GM12878 (cell line): Measurements from ENCODE around the gene TMEM232.

Experiments
- CTCF ChIP-seq, 3 experiments: IDR thresholded peaks in 2 of 3; conservative IDR thresholded peaks in 1 of 3; 2 replicates each; pipeline ENCODE4 v1.5.1; 2011; ENCODE audit warnings: low read depth in 3 of 3, low read length in 3 of 3, mild to moderate bottlenecking in 3 of 3, control low read depth in 2 of 3, moderate library complexity in 2 of 3, inconsistent platforms in 1 of 3, mixed read lengths in 1 of 3; ENCODE audit not compliant: control insufficient read depth in 2 of 3, insufficient read depth in 1 of 3; ENCODE audit errors: extremely low read depth in 1 of 3
- EGR1 ChIP-seq, 2 experiments: IDR thresholded peaks; 1 replicate in 1 of 2; 2 replicates in 1 of 2; pipeline ENCODE4 v1.6.1; 2011 to 2012; ENCODE audit warnings: low read depth in 2 of 2, low read length in 2 of 2, borderline replicate concordance in 1 of 2, mild to moderate bottlenecking in 1 of 2, moderate library complexity in 1 of 2
- FOS ChIP-seq: IDR thresholded peaks from 3 replicates; pipeline ENCODE4 v1.6.1; 2011; ENCODE audit warnings: borderline replicate concordance; ENCODE audit not compliant: insufficient read length; ENCODE audit errors: extremely low read depth
- GATAD2B ChIP-seq: fragments of 450-650 bp; conservative IDR thresholded peaks from 2 replicates; pipeline ENCODE4 v1.6.1; 2017; ENCODE audit warnings: low read depth, mild to moderate bottlenecking, moderate library complexity
- NFYB ChIP-seq: IDR thresholded peaks from 2 replicates; pipeline ENCODE4 v1.6.1; 2011; ENCODE audit warnings: low read depth, mild to moderate bottlenecking, low read length, improper control_type of control experiment, moderate library complexity; ENCODE audit not compliant: insufficient read depth
- RELA ChIP-seq: fragments of 450-650 bp; IDR thresholded peaks from 2 replicates; pipeline ENCODE4 v1.8.0; 2014; ENCODE audit warnings: borderline replicate concordance; ENCODE audit not compliant: partially characterized antibody
- SIN3A ChIP-seq: IDR thresholded peaks from 2 replicates; pipeline ENCODE4 v1.6.1; 2012; ENCODE audit warnings: low read depth, low read length, improper control_type of control experiment
- TF ChIP-seq, protein P1 (sequence below): fragments of 450-650 bp; IDR thresholded peaks from 2 replicates; pipeline ENCODE4 v1.6.1; 2017; ENCODE audit warnings: mild to moderate bottlenecking, moderate library complexity
- TF ChIP-seq, protein P2 (sequence below): fragments of 450-650 bp; IDR thresholded peaks from 2 replicates; pipeline ENCODE4 v1.6.1; 2017; ENCODE audit warnings: mild to moderate bottlenecking, moderate library complexity

GRCh38 chr5:110760158-110760557 is 33.7 kb upstream of the TMEM232 start:
- TF ChIP-seq, protein P1, sequence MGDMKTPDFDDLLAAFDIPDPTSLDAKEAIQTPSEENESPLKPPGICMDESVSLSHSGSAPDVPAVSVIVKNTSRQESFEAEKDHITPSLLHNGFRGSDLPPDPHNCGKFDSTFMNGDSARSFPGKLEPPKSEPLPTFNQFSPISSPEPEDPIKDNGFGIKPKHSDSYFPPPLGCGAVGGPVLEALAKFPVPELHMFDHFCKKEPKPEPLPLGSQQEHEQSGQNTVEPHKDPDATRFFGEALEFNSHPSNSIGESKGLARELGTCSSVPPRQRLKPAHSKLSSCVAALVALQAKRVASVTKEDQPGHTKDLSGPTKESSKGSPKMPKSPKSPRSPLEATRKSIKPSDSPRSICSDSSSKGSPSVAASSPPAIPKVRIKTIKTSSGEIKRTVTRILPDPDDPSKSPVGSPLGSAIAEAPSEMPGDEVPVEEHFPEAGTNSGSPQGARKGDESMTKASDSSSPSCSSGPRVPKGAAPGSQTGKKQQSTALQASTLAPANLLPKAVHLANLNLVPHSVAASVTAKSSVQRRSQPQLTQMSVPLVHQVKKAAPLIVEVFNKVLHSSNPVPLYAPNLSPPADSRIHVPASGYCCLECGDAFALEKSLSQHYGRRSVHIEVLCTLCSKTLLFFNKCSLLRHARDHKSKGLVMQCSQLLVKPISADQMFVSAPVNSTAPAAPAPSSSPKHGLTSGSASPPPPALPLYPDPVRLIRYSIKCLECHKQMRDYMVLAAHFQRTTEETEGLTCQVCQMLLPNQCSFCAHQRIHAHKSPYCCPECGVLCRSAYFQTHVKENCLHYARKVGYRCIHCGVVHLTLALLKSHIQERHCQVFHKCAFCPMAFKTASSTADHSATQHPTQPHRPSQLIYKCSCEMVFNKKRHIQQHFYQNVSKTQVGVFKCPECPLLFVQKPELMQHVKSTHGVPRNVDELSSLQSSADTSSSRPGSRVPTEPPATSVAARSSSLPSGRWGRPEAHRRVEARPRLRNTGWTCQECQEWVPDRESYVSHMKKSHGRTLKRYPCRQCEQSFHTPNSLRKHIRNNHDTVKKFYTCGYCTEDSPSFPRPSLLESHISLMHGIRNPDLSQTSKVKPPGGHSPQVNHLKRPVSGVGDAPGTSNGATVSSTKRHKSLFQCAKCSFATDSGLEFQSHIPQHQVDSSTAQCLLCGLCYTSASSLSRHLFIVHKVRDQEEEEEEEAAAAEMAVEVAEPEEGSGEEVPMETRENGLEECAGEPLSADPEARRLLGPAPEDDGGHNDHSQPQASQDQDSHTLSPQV: no peak
- TF ChIP-seq CTCF (IDR thresholded peaks at IDR 0.05 in 2 of 3, conservative IDR thresholded peaks at IDR 0.05 in 1 of 3; ENCODE audit: control insufficient read depth in 2 of 3, extremely low read depth in 1 of 3, insufficient read depth in 1 of 3, low read depth in 3 of 3, low read length in 3 of 3) (no peak), FOS (no peak), NFYB (no peak), SIN3A (no peak), GATAD2B (no peak), EGR1 (IDR thresholded peaks at IDR 0.05; ENCODE audit: borderline replicate concordance in 1 of 2, low read depth in 2 of 2, low read length in 2 of 2) (no peak), RELA (no peak)
- TF ChIP-seq, protein P2, sequence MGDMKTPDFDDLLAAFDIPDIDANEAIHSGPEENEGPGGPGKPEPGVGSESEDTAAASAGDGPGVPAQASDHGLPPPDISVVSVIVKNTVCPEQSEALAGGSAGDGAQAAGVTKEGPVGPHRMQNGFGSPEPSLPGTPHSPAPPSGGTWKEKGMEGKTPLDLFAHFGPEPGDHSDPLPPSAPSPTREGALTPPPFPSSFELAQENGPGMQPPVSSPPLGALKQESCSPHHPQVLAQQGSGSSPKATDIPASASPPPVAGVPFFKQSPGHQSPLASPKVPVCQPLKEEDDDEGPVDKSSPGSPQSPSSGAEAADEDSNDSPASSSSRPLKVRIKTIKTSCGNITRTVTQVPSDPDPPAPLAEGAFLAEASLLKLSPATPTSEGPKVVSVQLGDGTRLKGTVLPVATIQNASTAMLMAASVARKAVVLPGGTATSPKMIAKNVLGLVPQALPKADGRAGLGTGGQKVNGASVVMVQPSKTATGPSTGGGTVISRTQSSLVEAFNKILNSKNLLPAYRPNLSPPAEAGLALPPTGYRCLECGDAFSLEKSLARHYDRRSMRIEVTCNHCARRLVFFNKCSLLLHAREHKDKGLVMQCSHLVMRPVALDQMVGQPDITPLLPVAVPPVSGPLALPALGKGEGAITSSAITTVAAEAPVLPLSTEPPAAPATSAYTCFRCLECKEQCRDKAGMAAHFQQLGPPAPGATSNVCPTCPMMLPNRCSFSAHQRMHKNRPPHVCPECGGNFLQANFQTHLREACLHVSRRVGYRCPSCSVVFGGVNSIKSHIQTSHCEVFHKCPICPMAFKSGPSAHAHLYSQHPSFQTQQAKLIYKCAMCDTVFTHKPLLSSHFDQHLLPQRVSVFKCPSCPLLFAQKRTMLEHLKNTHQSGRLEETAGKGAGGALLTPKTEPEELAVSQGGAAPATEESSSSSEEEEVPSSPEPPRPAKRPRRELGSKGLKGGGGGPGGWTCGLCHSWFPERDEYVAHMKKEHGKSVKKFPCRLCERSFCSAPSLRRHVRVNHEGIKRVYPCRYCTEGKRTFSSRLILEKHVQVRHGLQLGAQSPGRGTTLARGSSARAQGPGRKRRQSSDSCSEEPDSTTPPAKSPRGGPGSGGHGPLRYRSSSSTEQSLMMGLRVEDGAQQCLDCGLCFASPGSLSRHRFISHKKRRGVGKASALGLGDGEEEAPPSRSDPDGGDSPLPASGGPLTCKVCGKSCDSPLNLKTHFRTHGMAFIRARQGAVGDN: no peak
